ENCODE measurements around the gene STK25. TPM values are rescaled to one million over a fixed set of nuclear protein-coding genes. Genes with fewer than 3 reads are reported as not detected.

STK25 gene
- total RNA-seq, 1 experiment from 2014 or later: 197 TPM

Small RNAs within 50 kb of the gene (small RNA-seq; reads per million reads assigned to genes)
- gene MIR3133: not detected

Other genes starting within 250 kb of the STK25 start
- gene HDLBP, start 192.9 kb downstream of the STK25 start, total RNA-seq (2014; rRNA removed; shearing (Covaris generic)): 424 and 497 TPM in 2 replicates
- gene SEPTIN2, start 192.7 kb downstream of the STK25 start, total RNA-seq (2014; rRNA removed; shearing (Covaris generic)): 212 and 259 TPM in 2 replicates
- 29.7 and 33.8 TPM in 2 replicates for gene FARP2, start 152.3 kb downstream of the STK25 start, total RNA-seq (2014; rRNA removed; shearing (Covaris generic))
- 21.6 and 22.8 TPM in 2 replicates for gene BOK, start 50.2 kb upstream of the STK25 start, total RNA-seq (2014; rRNA removed; shearing (Covaris generic))
- 103 TPM in 2 replicates for gene THAP4, start 128.6 kb upstream of the STK25 start, total RNA-seq (2014; rRNA removed; shearing (Covaris generic))
- 67.6 and 69.7 TPM in 2 replicates for gene ATG4B, start 129.1 kb upstream of the STK25 start, total RNA-seq (2014; rRNA removed; shearing (Covaris generic))
- 142 and 151 TPM in 2 replicates for gene DTYMK, start 178.2 kb upstream of the STK25 start, total RNA-seq (2014; rRNA removed; shearing (Covaris generic))
- gene ING5, start 193.5 kb upstream of the STK25 start, total RNA-seq (2014; rRNA removed; shearing (Covaris generic)): 29.7 and 32.2 TPM in 2 replicates
- 14.5 and 15.3 TPM in 2 replicates for gene D2HGDH, start 226.0 kb upstream of the STK25 start, total RNA-seq (2014; rRNA removed; shearing (Covaris generic))